Psoas muscle (tissue), 8 donors: ENCODE measurements around the gene CARMIL1. TPM values are rescaled to one million over a fixed set of nuclear protein-coding genes. Genes with fewer than 3 reads are reported as not detected.

ENCODE experiments used
- ATAC-seq, 4 donors: fragments of 200-7000 bp; cut with Tn5 transposase; one replicate each; pipeline ENCODE4 v1.9.1; 2020; ENCODE audit warnings: moderate library complexity in 3 of 4, mild to moderate bottlenecking in 2 of 4
- DNase-seq, 2 donors: peaks; one replicate each; pipeline ENCODE4 v3.0.0-alpha.2; 2020
- H3K27ac ChIP-seq: fragments of 200-600 bp; one replicate; pipeline ENCODE4 v1.8.0; 2022
- H3K27me3 ChIP-seq, 3 donors: fragments of 200-600 bp in 1 of 3; one replicate each; pipeline versions ENCODE4 v1.6.1 to v1.8.0; 2013 to 2022; ENCODE audit warnings: low read length in 2 of 3, mild to moderate bottlenecking in 2 of 3, moderate library complexity in 1 of 3; ENCODE audit not compliant: insufficient read depth in 3 of 3
- H3K36me3 ChIP-seq, 2 donors: fragments of 200-600 bp in 1 of 2; one replicate each; pipeline versions ENCODE4 v1.6.1 to v1.8.0; 2013 to 2022; ENCODE audit warnings: low read depth in 1 of 2, mild to moderate bottlenecking in 1 of 2, moderate library complexity in 1 of 2; ENCODE audit not compliant: insufficient read depth in 1 of 2
- H3K4me1 ChIP-seq: fragments of 200-600 bp; one replicate; pipeline ENCODE4 v1.8.0; 2022
- H3K4me3 ChIP-seq: fragments of 200-600 bp; one replicate; pipeline ENCODE4 v1.8.0; 2022; ENCODE audit warnings: mild to moderate bottlenecking
- H3K9me3 ChIP-seq: fragments of 200-600 bp; one replicate; pipeline ENCODE4 v1.8.0; 2022
- CTCF ChIP-seq: fragments of 200-600 bp; IDR thresholded peaks from one replicate; pipeline ENCODE4 v1.8.0; 2022; ENCODE audit warnings: antibody characterized with exemption
- WGBS, 3 donors: extraction: QIAGEN DNeasy Blood & Tissue Kit; methylation state at CpG; one replicate each; pipeline versions ENCODE4 v1.1.6 to v1.1.7; 2013; 5-methylcytosine and 5-hydroxymethylcytosine counted together
- intact Hi-C, 2 donors: fragments of 100-400 bp; cut with DNase I; formaldehyde crosslinking; loops; one replicate each; pipeline versions ENCODE4 v1.11.0 to v1.14.2; 2022
- polyA plus RNA-seq, 3 donors: library from polyadenylated mRNA; stranded (reverse); fragments of 200-250 nt; gene quantifications; one replicate each; pipeline ENCODE4 v1.2.3, GENCODE V29; 2013
- total RNA-seq, 4 donors: library from RNA; stranded (reverse); fragmentation: NEBNext Ultra II Directional in 2 of 4; extraction: Animal tissue kit (Norgen Biotek cat#: 25700) in 2 of 4; gene quantifications; one replicate each; pipeline versions ENCODE4 v1.2.1 to v1.2.4, GENCODE V29; 2021 to 2023
- donor health status: healthy with polysubstance abuse.
- donor health status: DM: no; HTN: no; CAD: no; lungs with moderate emphysema.
- donor health status: Bipolar disorder and iron deficiency.
- donor health status: healthy.
- donor health status: DM: yes; HTN: yes; CAD: no.
- donor health status: DM: no; HTN: no; CAD: no.
- donor health status: DM: no; HTN: no; CAD: no.
- donor health status: DM: yes; HTN: yes; CAD: no.

CARMIL1 gene
- total and polyA plus RNA-seq, 7 donors: 0.11 to 1.0 (median 0.76) TPM

DNA sequence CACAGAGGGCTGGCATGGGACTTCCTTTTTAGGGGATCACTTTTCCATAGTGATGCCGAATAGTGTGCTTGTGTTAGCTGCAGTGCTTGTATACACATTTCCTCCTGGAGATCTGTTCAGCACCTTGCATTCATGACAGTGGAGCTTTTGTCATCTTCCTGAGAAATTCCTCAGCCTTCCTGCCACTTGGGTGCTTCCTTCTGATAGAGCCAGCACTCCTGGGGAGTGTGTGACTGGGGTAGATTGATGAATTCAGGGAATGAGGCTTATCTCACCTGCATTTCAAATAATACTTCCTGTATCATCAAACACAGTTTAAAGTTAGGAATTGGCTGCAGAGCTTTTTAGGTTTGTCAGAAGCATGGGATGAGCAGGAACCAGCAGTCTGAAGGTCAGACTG lies 324.1 kb downstream of the CARMIL1 start:
- intact Hi-C loops: loop anchor here (5.0 kb wide), 3 partner anchors 331 to 381 kb away; no protein-coding TSS in a partner anchor
- WGBS, 3 donors: 81 to 100% (median 95%) methylated on average over 1 of the region's 1 CpG

GRCh38 chr6:25606151-25606550 lies 327.0 kb downstream of the CARMIL1 start:
- DNase-seq: no peak
- Histone ChIP-seq H3K4me1 (no peaks in the 10 kb centered on the region), H3K9me3 (no peaks in the 10 kb centered on the region), H3K4me3 (no peak overlapping the region), H3K36me3 (no peaks in the 10 kb centered on the region), H3K27ac (no peak overlapping the region), H3K27me3 (no peaks in the 10 kb centered on the region)
- intact Hi-C loops: no loop called here
- no peak for TF ChIP-seq CTCF
- WGBS, 3 donors: 86 to 90% (median 89%) methylated on average over 11 of the region's 11 CpGs
- ATAC-seq: no peak

More for the DNA sequence above, 324.1 kb downstream of the CARMIL1 start:
- Histone ChIP-seq H3K36me3 (no peaks in the 10 kb centered on the region), H3K4me1 (no peaks in the 10 kb centered on the region), H3K27ac (no peak overlapping the region), H3K4me3 (no peak overlapping the region), H3K27me3 (no peaks in the 10 kb centered on the region), H3K9me3 (no peaks in the 10 kb centered on the region)
- TF ChIP-seq CTCF: no peak
- DNase-seq (no peak), ATAC-seq (no peak)

- ATAC-seq: no peak
- Histone ChIP-seq H3K4me3 (no peak overlapping the region), H3K27ac (no peak overlapping the region), H3K9me3 (no peaks in the 10 kb centered on the region), H3K4me1 (no peaks in the 10 kb centered on the region), H3K27me3 (no peaks in the 10 kb centered on the region), H3K36me3 (no peaks in the 10 kb centered on the region)
- no peak for TF ChIP-seq CTCF
- no peak for DNase-seq
- WGBS, 3 donors: 87 to 96% (median 91%) methylated on average over 5 of the region's 5 CpGs
- intact Hi-C loops: no loop called here
Measured at GRCh38 chr6:25608558-25609174, 329.5 kb downstream of the CARMIL1 start.

- no peaks in the 10 kb centered on the region for H3K4me1 ChIP-seq
- WGBS, 3 donors: 43 to 62% (median 45%) methylated on average over 3 of the region's 3 CpGs
- intact Hi-C loops: no loop called here
- ATAC-seq (no peak), DNase-seq (no peak)
- H3K9me3 ChIP-seq: no peaks in the 10 kb centered on the region
- no peaks in the 10 kb centered on the region for H3K36me3 ChIP-seq
- no peak overlapping the region for H3K27ac ChIP-seq
- TF ChIP-seq CTCF: no peak
- H3K4me3 ChIP-seq: no peak overlapping the region
- no peaks in the 10 kb centered on the region for H3K27me3 ChIP-seq
Measured at GRCh38 chr6:25612666-25613065, 333.5 kb downstream of the CARMIL1 start.

GRCh38 chr6:25613415-25613814 lies 334.2 kb downstream of the CARMIL1 start:
- Histone ChIP-seq H3K27ac (no peak overlapping the region), H3K4me1 (no peaks in the 10 kb centered on the region), H3K27me3 (no peaks in the 10 kb centered on the region), H3K36me3 (no peaks in the 10 kb centered on the region), H3K4me3 (no peak overlapping the region), H3K9me3 (no peaks in the 10 kb centered on the region)
- no peak for TF ChIP-seq CTCF
- ATAC-seq (no peak), DNase-seq (no peak)
- intact Hi-C loops: no loop called here
- WGBS, 3 donors: 86 to 97% (median 92%) methylated on average over 1 of the region's 1 CpG
